CD4-positive, CD25-positive, alpha-beta regulatory T cell (primary cell): ENCODE measurements around the gene LRPAP1. TPM values are rescaled to one million over a fixed set of nuclear protein-coding genes. Genes with fewer than 3 reads are reported as not detected.
"Not testable (repeated sequence)": the region's sequence is repeated elsewhere in the genome, so short reads cannot be mapped to it uniquely, and the experiment has no call there.

Source experiments
- ATAC-seq, 2 donors: fragments of 150-1000 bp; cut with Tn5 transposase; one replicate each; pipeline ENCODE4 v1.10.0; 2021; ENCODE audit warnings: low read depth in 2 of 2, moderate number of reproducible peaks in 2 of 2, moderate library complexity in 1 of 2
- DNase-seq, 3 donors: peaks; one replicate each; pipeline versions ENCODE4 v3.0.0 to v3.0.0-alpha.2; 2012 to 2022; ENCODE audit warnings: mixed read lengths in 1 of 3
- H3K27ac ChIP-seq: one replicate; pipeline ENCODE4 v1.7.0; 2013; ENCODE audit warnings: mild to moderate bottlenecking, low read length; ENCODE audit not compliant: insufficient read depth, poor library complexity, severe bottlenecking
- H3K27me3 ChIP-seq: one replicate; pipeline ENCODE4 v1.7.0; 2013; ENCODE audit warnings: low read length; ENCODE audit not compliant: control insufficient read depth, insufficient read depth
- H3K36me3 ChIP-seq: one replicate; pipeline ENCODE4 v1.7.0; 2013; ENCODE audit warnings: mild to moderate bottlenecking, low read length, moderate library complexity; ENCODE audit not compliant: control insufficient read depth, insufficient read depth
- H3K4me1 ChIP-seq: 2 replicates; pipeline ENCODE4 v1.7.0; 2013; ENCODE audit warnings: mild to moderate bottlenecking, low read length; ENCODE audit not compliant: insufficient read depth, control insufficient read depth, poor library complexity, severe bottlenecking
- H3K4me3 ChIP-seq: one replicate; pipeline ENCODE4 v1.7.0; 2013; ENCODE audit warnings: low read depth, mild to moderate bottlenecking, low read length, moderate library complexity
- H3K9me3 ChIP-seq, 2 experiments: 1 replicate in 1 of 2; 2 replicates in 1 of 2; pipeline ENCODE4 v1.7.0; 2013; ENCODE audit warnings: low read length in 2 of 2, mild to moderate bottlenecking in 1 of 2, moderate library complexity in 1 of 2; ENCODE audit not compliant: control insufficient read depth in 2 of 2
- H3K27ac Mint-ChIP-seq, 3 donors: one replicate each; pipeline ENCODE4 v1.8.0; 2020 to 2022; ENCODE audit warnings: mild to moderate bottlenecking in 3 of 3, mixed read lengths in 3 of 3, moderate library complexity in 2 of 3
- H3K27me3 Mint-ChIP-seq: one replicate; pipeline ENCODE4 v1.8.0; 2022; ENCODE audit warnings: mild to moderate bottlenecking, mixed read lengths
- H3K36me3 Mint-ChIP-seq: one replicate; pipeline ENCODE4 v1.8.0; 2020; ENCODE audit warnings: mixed read lengths
- H3K4me1 Mint-ChIP-seq, 4 donors: one replicate each; pipeline ENCODE4 v1.8.0; 2020 to 2022; ENCODE audit warnings: mixed read lengths in 4 of 4, mild to moderate bottlenecking in 1 of 4
- H3K4me3 Mint-ChIP-seq, 4 donors: one replicate each; pipeline ENCODE4 v1.8.0; 2020 to 2022; ENCODE audit warnings: mild to moderate bottlenecking in 4 of 4, mixed read lengths in 4 of 4, moderate library complexity in 3 of 4
- H3K9me3 Mint-ChIP-seq, 7 donors: one replicate each; pipeline ENCODE4 v1.8.0; 2020 to 2022; ENCODE audit warnings: mixed read lengths in 7 of 7, mild to moderate bottlenecking in 3 of 7, moderate library complexity in 2 of 7
- polyA plus RNA-seq, 4 donors: library from polyadenylated mRNA; unstranded; fragments of 300-500 nt; fragmentation: Illumina TruSeq; gene quantifications; one replicate each; pipeline ENCODE4 v1.2.3, GENCODE V29; 2021
- total RNA-seq: library from RNA; stranded (reverse); gene quantifications from one replicate; pipeline ENCODE4 v1.2.3, GENCODE V29; 2022

The LRPAP1 gene
- total and polyA plus RNA-seq, 5 donors from 2014 or later = 78.4 to 111 (median 99.2) TPM

GRCh38 chr4:3566701-3567100 is 34.5 kb upstream of the LRPAP1 start:
- H3K4me1 Mint-ChIP-seq, H3K4me1 ChIP-seq, H3K36me3 ChIP-seq, H3K27ac Mint-ChIP-seq, H3K9me3 Mint-ChIP-seq, H3K27ac ChIP-seq, H3K27me3 ChIP-seq, H3K27me3 Mint-ChIP-seq, H3K9me3 ChIP-seq, ATAC-seq, H3K4me3 Mint-ChIP-seq, H3K4me3 ChIP-seq, DNase-seq, H3K36me3 Mint-ChIP-seq: not testable (repeated sequence)

GRCh38 chr4:3566301-3566700 is 34.1 kb upstream of the LRPAP1 start:
- H3K4me1 Mint-ChIP-seq, H3K36me3 ChIP-seq, H3K4me3 Mint-ChIP-seq, H3K27me3 Mint-ChIP-seq, ATAC-seq, H3K4me1 ChIP-seq, H3K36me3 Mint-ChIP-seq, H3K27ac Mint-ChIP-seq, DNase-seq, H3K27me3 ChIP-seq, H3K9me3 Mint-ChIP-seq, H3K9me3 ChIP-seq, H3K27ac ChIP-seq, H3K4me3 ChIP-seq: not testable (repeated sequence)

GRCh38 chr4:3564948-3565347 is 32.7 kb upstream of the LRPAP1 start:
- H3K27ac ChIP-seq, H3K9me3 Mint-ChIP-seq, DNase-seq, H3K36me3 ChIP-seq, H3K4me1 Mint-ChIP-seq, H3K36me3 Mint-ChIP-seq, H3K27ac Mint-ChIP-seq, H3K4me3 Mint-ChIP-seq, H3K27me3 ChIP-seq, H3K4me3 ChIP-seq, H3K9me3 ChIP-seq, H3K27me3 Mint-ChIP-seq, H3K4me1 ChIP-seq, ATAC-seq: not testable (repeated sequence)

- Histone ChIP-seq H3K4me3 (no peak overlapping the region), H3K36me3 (no peaks in the 10 kb centered on the region), H3K27me3 (no peaks in the 10 kb centered on the region), H3K27ac (no peak overlapping the region), H3K4me1 (no peaks in the 10 kb centered on the region), H3K9me3 (no peaks in the 10 kb centered on the region)
- H3K9me3 Mint-ChIP-seq = no peaks in the 10 kb centered on the region
- no peak for DNase-seq
- H3K4me3 Mint-ChIP-seq = peak overlapping the region in 1 of 4 donors; percentile 38
- H3K27me3 Mint-ChIP-seq = no peaks in the 10 kb centered on the region
- no peaks in the 10 kb centered on the region for H3K36me3 Mint-ChIP-seq
- H3K27ac Mint-ChIP-seq = no peak overlapping the region
- H3K4me1 Mint-ChIP-seq = no peaks in the 10 kb centered on the region
- no peak for ATAC-seq
Measured at GRCh38 chr4:3563403-3563802, 31.2 kb upstream of the LRPAP1 start.

GRCh38 chr4:3562127-3562526 is 29.9 kb upstream of the LRPAP1 start:
- H3K4me3 ChIP-seq, H3K4me3 Mint-ChIP-seq, ATAC-seq, H3K36me3 Mint-ChIP-seq, H3K27ac Mint-ChIP-seq, H3K27me3 Mint-ChIP-seq, H3K9me3 ChIP-seq, H3K36me3 ChIP-seq, H3K4me1 ChIP-seq, H3K4me1 Mint-ChIP-seq, H3K9me3 Mint-ChIP-seq, H3K27ac ChIP-seq, H3K27me3 ChIP-seq, DNase-seq: not testable (repeated sequence)

GRCh38 chr4:3560465-3560864 is 28.2 kb upstream of the LRPAP1 start:
- H3K4me3 ChIP-seq, H3K9me3 ChIP-seq, DNase-seq, ATAC-seq, H3K27ac Mint-ChIP-seq, H3K27me3 ChIP-seq, H3K9me3 Mint-ChIP-seq, H3K36me3 ChIP-seq, H3K27ac ChIP-seq, H3K36me3 Mint-ChIP-seq, H3K4me1 ChIP-seq, H3K27me3 Mint-ChIP-seq, H3K4me3 Mint-ChIP-seq, H3K4me1 Mint-ChIP-seq: not testable (repeated sequence)

- not testable (repeated sequence) for H3K27me3 ChIP-seq, H3K36me3 ChIP-seq, H3K4me3 ChIP-seq, H3K9me3 Mint-ChIP-seq, ATAC-seq, H3K27ac Mint-ChIP-seq, H3K9me3 ChIP-seq, H3K27ac ChIP-seq, DNase-seq, H3K27me3 Mint-ChIP-seq, H3K4me1 ChIP-seq, H3K36me3 Mint-ChIP-seq, H3K4me3 Mint-ChIP-seq, H3K4me1 Mint-ChIP-seq
Measured at GRCh38 chr4:3559381-3560290, 27.4 kb upstream of the LRPAP1 start.

- not testable (repeated sequence) for H3K4me3 Mint-ChIP-seq, H3K27ac ChIP-seq, H3K4me1 ChIP-seq, H3K4me3 ChIP-seq, H3K27me3 ChIP-seq, H3K27me3 Mint-ChIP-seq, H3K9me3 ChIP-seq, ATAC-seq, H3K9me3 Mint-ChIP-seq, H3K36me3 ChIP-seq, H3K27ac Mint-ChIP-seq, DNase-seq, H3K4me1 Mint-ChIP-seq, H3K36me3 Mint-ChIP-seq
Measured at GRCh38 chr4:3558514-3558836, 26.3 kb upstream of the LRPAP1 start.
